Sigmoid colon (tissue), 7 donors: Measurements from ENCODE around the gene HAT1. TPM values are rescaled to one million over a fixed set of nuclear protein-coding genes. Genes with fewer than 3 reads are reported as not detected.

Source experiments
- DNase-seq: peaks from one replicate; pipeline ENCODE4 v3.0.0-alpha.2; 2019
- H3K27ac ChIP-seq, 4 donors: fragments of 200-600 bp; sonication (generic); one replicate each; pipeline ENCODE4 v1.5.1; 2016 to 2019; ENCODE audit warnings: mild to moderate bottlenecking in 1 of 4
- H3K27me3 ChIP-seq, 3 donors: fragments of 200-600 bp; sonication (generic); one replicate each; pipeline ENCODE4 v1.5.1; 2019; ENCODE audit warnings: mild to moderate bottlenecking in 1 of 3
- H3K36me3 ChIP-seq, 4 donors: fragments of 200-600 bp; sonication (generic); one replicate each; pipeline ENCODE4 v1.5.1; 2016 to 2019
- H3K4me1 ChIP-seq, 4 donors: fragments of 200-600 bp; sonication (generic); one replicate each; pipeline ENCODE4 v1.5.1; 2017 to 2019
- H3K4me3 ChIP-seq, 4 donors: fragments of 200-600 bp; sonication (generic); one replicate each; pipeline ENCODE4 v1.5.1; 2017 to 2019; ENCODE audit warnings: mild to moderate bottlenecking in 2 of 4, moderate library complexity in 1 of 4
- H3K9me3 ChIP-seq, 4 donors: fragments of 200-600 bp in 3 of 4; sonication (generic) in 3 of 4; one replicate each; pipeline versions ENCODE4 v1.5.1 to v1.6.1; 2013 to 2019
- CTCF ChIP-seq, 4 experiments: fragments of 450-650 bp in 3 of 4; fragments of 200-600 bp in 1 of 4; IDR thresholded peaks; one replicate each; pipeline ENCODE4 v1.5.1; 2016 to 2019; ENCODE audit warnings: antibody characterized with exemption in 4 of 4, mild to moderate bottlenecking in 3 of 4, moderate library complexity in 2 of 4
- EP300 ChIP-seq, 4 donors: sonication (generic); formaldehyde crosslinking; IDR thresholded peaks; one replicate each; pipeline ENCODE4 v1.6.1; 2017; ENCODE audit warnings: antibody characterized with exemption in 4 of 4
- POLR2A ChIP-seq, 2 donors: fragments of 450-650 bp; IDR thresholded peaks; one replicate each; pipeline ENCODE4 v1.6.1; 2016; ENCODE audit warnings: antibody characterized with exemption in 2 of 2, mild to moderate bottlenecking in 2 of 2, moderate library complexity in 2 of 2
- POLR2AphosphoS5 ChIP-seq, 4 donors: sonication (generic); formaldehyde crosslinking; IDR thresholded peaks; one replicate each; pipeline ENCODE4 v1.6.1; 2017; ENCODE audit warnings: antibody characterized with exemption in 4 of 4
- WGBS, 2 donors: extraction: QIAGEN DNeasy Blood & Tissue Kit; methylation state at CpG; one replicate each; pipeline ENCODE4 v1.1.7; 2013; 5-methylcytosine and 5-hydroxymethylcytosine counted together
- intact Hi-C: fragments of 100-400 bp; cut with DNase I; formaldehyde crosslinking; loops from one replicate; pipeline ENCODE4 v1.15.1; 2023
- polyA plus RNA-seq, 3 donors: library from polyadenylated mRNA; stranded (reverse); fragments of 200-250 nt; gene quantifications; one replicate each; pipeline ENCODE4 v1.2.3, GENCODE V29; 2013
- total RNA-seq, 4 donors: library from RNA; depleted of rRNA; stranded (reverse); fragments of >200 nt; gene quantifications; one replicate each; pipeline ENCODE4 v1.1.0, GENCODE V29; 2016
- donor health status: healthy with polysubstance abuse.
- donor health status: Bipolar disorder and iron deficiency.
- donor health status: healthy.

Gene HAT1
- 10 to 100 TPM; 25.5 to 41.0 (median 34.5) TPM for total RNA-seq
- polyA plus RNA-seq: 10 to 100 TPM; 26.4 to 40.6 (median 34.0) TPM

GRCh38 chr2:171922230-171923022 is at the start of gene HAT1:
Gene HAT1 (plus strand): TSS chr2:171922461. CDS start chr2:171922501, 40 bp downstream.
- H3K27me3 ChIP-seq: no peaks in the 10 kb centered on the region
- H3K27ac ChIP-seq: peak within 1 kb of the TSS; percentile 95 to 98 (median 98)
- 0% methylated on average over 61 of the region's 61 CpGs for WGBS, 2 donors
- H3K9me3 ChIP-seq: no peaks in the 10 kb centered on the region
- H3K4me1 ChIP-seq: peaks cover 0 to 28% (median 22%) of the 10 kb centered on the region in 4 donors
- no peak for TF ChIP-seq CTCF (IDR thresholded peaks at IDR 0.05)
- peak; percentile 61 to 88 (median 74) for TF ChIP-seq POLR2AphosphoS5 (IDR thresholded peaks at IDR 0.05)
- TF ChIP-seq POLR2A (IDR thresholded peaks at IDR 0.05): peak; percentile 36 to 47
- peak in 3 of 4 donors; percentile 0 to 44 (median 33) for TF ChIP-seq EP300 (IDR thresholded peaks at IDR 0.05)
- intact Hi-C loops: loop anchor here (2.0 to 5.0 kb wide), 3 partner anchors 28 to 175 kb away; partner anchors contain the start of genes METAP1D and SLC25A12
- peaks cover 0 to 16% (median 2%) of the 10 kb centered on the region in 4 donors for H3K36me3 ChIP-seq
- DNase-seq: peak; percentile 99
- peak within 1 kb of the TSS; percentile 80 to 93 (median 86) for H3K4me3 ChIP-seq

- 98 to 100% methylated on average over 1 of the region's 1 CpG for WGBS, 2 donors
- TF ChIP-seq POLR2AphosphoS5 (IDR thresholded peaks at IDR 0.05) (no peak), EP300 (IDR thresholded peaks at IDR 0.05) (no peak), POLR2A (IDR thresholded peaks at IDR 0.05) (no peak), CTCF (IDR thresholded peaks at IDR 0.05) (no peak)
- Histone ChIP-seq H3K36me3 (no peaks in the 10 kb centered on the region), H3K4me3 (no peak overlapping the region), H3K9me3 (peaks cover 0 to 2% (median 0%) of the 10 kb centered on the region in 4 donors), H3K27ac (no peak overlapping the region), H3K4me1 (peaks cover 0 to 37% (median 19%) of the 10 kb centered on the region in 4 donors), H3K27me3 (no peaks in the 10 kb centered on the region)
- no peak for DNase-seq
- intact Hi-C loops: no loop called here
Observed at GRCh38 chr2:171874517-171874916, 47.7 kb upstream of the HAT1 start.

GRCh38 chr2:171874963-171875362 is 47.3 kb upstream of the HAT1 start:
- peak overlapping the region in 2 of 4 donors; percentile 64 to 79 for H3K27ac ChIP-seq

GRCh38 chr2:171878481-171878993 is 43.7 kb upstream of the HAT1 start:
- peak overlapping the region; percentile 56 to 79 (median 71) for H3K27ac ChIP-seq
- H3K9me3 ChIP-seq: peaks cover 0 to 2% (median 0%) of the 10 kb centered on the region in 4 donors
- no peaks in the 10 kb centered on the region for H3K27me3 ChIP-seq
- H3K4me3 ChIP-seq: no peak overlapping the region
- 59 to 76% methylated on average over 2 of the region's 2 CpGs for whole genome bisulfite sequencing, 2 donors
- peaks cover 0 to 52% (median 31%) of the 10 kb centered on the region in 4 donors for H3K4me1 ChIP-seq
- intact Hi-C loops: no loop called here
- no peak for DNase-seq
- TF ChIP-seq POLR2AphosphoS5 (IDR thresholded peaks at IDR 0.05) (peak in 1 of 4 donors; percentile 12), POLR2A (IDR thresholded peaks at IDR 0.05) (no peak)
- H3K36me3 ChIP-seq: no peaks in the 10 kb centered on the region

More at GRCh38 chr2:171874963-171875362, 47.3 kb upstream of the HAT1 start:
- DNase-seq: no peak
- Histone ChIP-seq H3K4me3 (no peak overlapping the region), H3K36me3 (no peaks in the 10 kb centered on the region), H3K27me3 (no peaks in the 10 kb centered on the region), H3K4me1 (peaks cover 0 to 42% (median 23%) of the 10 kb centered on the region in 4 donors), H3K9me3 (peaks cover 0 to 2% (median 0%) of the 10 kb centered on the region in 4 donors)
- 89 to 94% methylated on average over 12 of the region's 12 CpGs for WGBS, 2 donors
- TF ChIP-seq POLR2AphosphoS5 (IDR thresholded peaks at IDR 0.05) (no peak), EP300 (IDR thresholded peaks at IDR 0.05) (no peak), POLR2A (IDR thresholded peaks at IDR 0.05) (no peak), CTCF (IDR thresholded peaks at IDR 0.05) (no peak)
- intact Hi-C loops: no loop called here

GRCh38 chr2:171879865-171880264 is 42.4 kb upstream of the HAT1 start:
- peaks cover 0 to 52% (median 31%) of the 10 kb centered on the region in 4 donors for H3K4me1 ChIP-seq
- no peak for DNase-seq
- WGBS, 2 donors: 93 to 94% methylated on average over 1 of the region's 1 CpG
- no peak overlapping the region for H3K4me3 ChIP-seq
- H3K9me3 ChIP-seq: peaks cover 0 to 2% (median 0%) of the 10 kb centered on the region in 4 donors
- peak overlapping the region; percentile 56 to 79 (median 71) for H3K27ac ChIP-seq
- no peak for TF ChIP-seq EP300 (IDR thresholded peaks at IDR 0.05)
- no peaks in the 10 kb centered on the region for H3K36me3 ChIP-seq
- intact Hi-C loops: no loop called here
- no peaks in the 10 kb centered on the region for H3K27me3 ChIP-seq
